Right lobe of liver (tissue), 4 donors: ENCODE results near the gene FRS2.

Experiments used
- POLR2A ChIP-seq: fragments of 450-650 bp; IDR thresholded peaks from one replicate; pipeline ENCODE4 v1.6.1; 2017; ENCODE audit warnings: antibody characterized with exemption, mild to moderate bottlenecking
- TF ChIP-seq, protein P1 (sequence below), 4 donors: fragments of 200-600 bp in 3 of 4; fragments of 450-650 bp in 1 of 4; IDR thresholded peaks; one replicate each; pipeline versions ENCODE4 v1.5.1 to v1.8.0; 2016 to 2022; ENCODE audit warnings: antibody characterized with exemption in 4 of 4, mild to moderate bottlenecking in 2 of 4
- donor health status: DM: no; HTN: no; CAD: no.
- donor health status: DM: no; HTN: no; CAD: no.
- donor health status: DM: no; HTN: yes; CAD: no.

DNA sequence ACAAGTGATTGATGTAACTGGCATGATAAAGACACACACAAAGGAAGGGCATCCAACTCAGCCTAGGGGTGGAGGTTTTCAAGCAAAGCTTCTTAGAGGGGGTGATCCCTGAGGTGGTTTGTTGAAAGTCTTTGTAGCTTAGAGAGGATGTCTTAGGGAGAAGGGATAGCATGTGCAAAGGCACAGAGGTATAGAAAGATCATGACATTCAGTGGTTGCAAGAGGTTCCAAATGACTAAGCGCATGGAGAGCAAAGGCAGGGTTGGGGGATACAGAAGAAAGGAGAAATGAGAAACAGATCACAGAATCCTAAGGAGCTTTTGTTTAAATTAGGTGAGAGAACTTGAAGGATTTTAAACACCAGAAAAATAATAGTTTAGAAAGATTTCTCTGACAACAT, 109.9 kb downstream of the FRS2 start:
- TF ChIP-seq, protein P1, sequence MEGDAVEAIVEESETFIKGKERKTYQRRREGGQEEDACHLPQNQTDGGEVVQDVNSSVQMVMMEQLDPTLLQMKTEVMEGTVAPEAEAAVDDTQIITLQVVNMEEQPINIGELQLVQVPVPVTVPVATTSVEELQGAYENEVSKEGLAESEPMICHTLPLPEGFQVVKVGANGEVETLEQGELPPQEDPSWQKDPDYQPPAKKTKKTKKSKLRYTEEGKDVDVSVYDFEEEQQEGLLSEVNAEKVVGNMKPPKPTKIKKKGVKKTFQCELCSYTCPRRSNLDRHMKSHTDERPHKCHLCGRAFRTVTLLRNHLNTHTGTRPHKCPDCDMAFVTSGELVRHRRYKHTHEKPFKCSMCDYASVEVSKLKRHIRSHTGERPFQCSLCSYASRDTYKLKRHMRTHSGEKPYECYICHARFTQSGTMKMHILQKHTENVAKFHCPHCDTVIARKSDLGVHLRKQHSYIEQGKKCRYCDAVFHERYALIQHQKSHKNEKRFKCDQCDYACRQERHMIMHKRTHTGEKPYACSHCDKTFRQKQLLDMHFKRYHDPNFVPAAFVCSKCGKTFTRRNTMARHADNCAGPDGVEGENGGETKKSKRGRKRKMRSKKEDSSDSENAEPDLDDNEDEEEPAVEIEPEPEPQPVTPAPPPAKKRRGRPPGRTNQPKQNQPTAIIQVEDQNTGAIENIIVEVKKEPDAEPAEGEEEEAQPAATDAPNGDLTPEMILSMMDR (IDR thresholded peaks at IDR 0.05): no peak
- no peak for TF ChIP-seq POLR2A
